ENCODE data around the gene SPATA25. TPM values are rescaled to one million over a fixed set of nuclear protein-coding genes. Genes with fewer than 3 reads are reported as not detected.

SPATA25 gene
- total RNA-seq, 4 donors from 2014 or later, result 5.8 to 35.2 (median 19.5) TPM

DNA sequence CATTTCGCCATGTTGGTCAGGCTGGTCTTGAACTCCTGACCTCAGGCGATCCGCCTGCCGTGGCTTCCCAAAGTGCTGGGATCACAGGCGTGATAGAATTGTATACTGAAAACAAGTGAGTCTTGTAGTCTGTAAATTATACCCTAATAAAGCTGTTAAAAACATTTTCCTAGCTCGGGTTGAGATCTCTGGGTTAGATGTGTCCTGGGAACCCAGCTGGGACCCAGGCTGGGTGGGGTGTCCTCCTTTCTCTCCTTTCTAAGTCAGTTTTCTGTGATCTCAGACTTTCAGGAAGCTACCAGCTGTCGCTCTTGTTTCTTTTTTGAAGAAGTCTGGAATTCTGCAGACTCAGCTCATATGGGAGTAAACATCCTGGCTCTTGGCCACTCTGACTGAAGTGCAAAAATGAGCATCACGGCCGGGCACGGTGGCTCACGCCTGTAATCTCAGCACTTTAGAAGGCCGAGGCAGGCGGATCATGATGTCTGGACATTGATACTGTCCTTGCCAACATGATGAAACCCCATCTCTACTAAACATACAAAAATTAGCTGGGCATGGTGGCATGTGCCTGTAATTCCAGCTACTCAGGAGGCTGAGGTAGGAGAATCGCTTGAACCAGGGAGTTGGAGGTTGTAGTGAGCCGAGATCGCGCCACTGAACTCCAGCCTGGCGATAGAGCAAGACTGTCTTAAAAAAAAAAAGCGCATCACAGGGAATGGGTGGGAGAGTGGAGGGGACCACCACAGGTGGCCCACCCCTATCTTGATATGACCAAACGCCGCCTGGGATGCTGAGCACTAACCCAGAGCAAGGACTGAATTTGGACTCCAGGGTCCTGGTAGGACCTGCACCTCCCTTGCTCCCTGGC, 37.2 kb upstream of the SPATA25 start:
- Histone ChIP-seq H3K9me3 (no peaks in the 10 kb centered on the region), H3K27me3 (no peaks in the 10 kb centered on the region), H3K36me3 (no peaks in the 10 kb centered on the region), H3K4me1 (peaks cover 0 to 30% (median 0%) of the 10 kb centered on the region in 4 donors), H3K4me3 (no peak overlapping the region), H3K27ac (peak overlapping the region; percentile 36 to 78 (median 56))
- DNase-seq, result no peak
- TF ChIP-seq POLR2A (IDR thresholded peaks at IDR 0.05), result no peak
- TF ChIP-seq, protein P1, sequence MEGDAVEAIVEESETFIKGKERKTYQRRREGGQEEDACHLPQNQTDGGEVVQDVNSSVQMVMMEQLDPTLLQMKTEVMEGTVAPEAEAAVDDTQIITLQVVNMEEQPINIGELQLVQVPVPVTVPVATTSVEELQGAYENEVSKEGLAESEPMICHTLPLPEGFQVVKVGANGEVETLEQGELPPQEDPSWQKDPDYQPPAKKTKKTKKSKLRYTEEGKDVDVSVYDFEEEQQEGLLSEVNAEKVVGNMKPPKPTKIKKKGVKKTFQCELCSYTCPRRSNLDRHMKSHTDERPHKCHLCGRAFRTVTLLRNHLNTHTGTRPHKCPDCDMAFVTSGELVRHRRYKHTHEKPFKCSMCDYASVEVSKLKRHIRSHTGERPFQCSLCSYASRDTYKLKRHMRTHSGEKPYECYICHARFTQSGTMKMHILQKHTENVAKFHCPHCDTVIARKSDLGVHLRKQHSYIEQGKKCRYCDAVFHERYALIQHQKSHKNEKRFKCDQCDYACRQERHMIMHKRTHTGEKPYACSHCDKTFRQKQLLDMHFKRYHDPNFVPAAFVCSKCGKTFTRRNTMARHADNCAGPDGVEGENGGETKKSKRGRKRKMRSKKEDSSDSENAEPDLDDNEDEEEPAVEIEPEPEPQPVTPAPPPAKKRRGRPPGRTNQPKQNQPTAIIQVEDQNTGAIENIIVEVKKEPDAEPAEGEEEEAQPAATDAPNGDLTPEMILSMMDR (IDR thresholded peaks at IDR 0.05), result no peak

DNA sequence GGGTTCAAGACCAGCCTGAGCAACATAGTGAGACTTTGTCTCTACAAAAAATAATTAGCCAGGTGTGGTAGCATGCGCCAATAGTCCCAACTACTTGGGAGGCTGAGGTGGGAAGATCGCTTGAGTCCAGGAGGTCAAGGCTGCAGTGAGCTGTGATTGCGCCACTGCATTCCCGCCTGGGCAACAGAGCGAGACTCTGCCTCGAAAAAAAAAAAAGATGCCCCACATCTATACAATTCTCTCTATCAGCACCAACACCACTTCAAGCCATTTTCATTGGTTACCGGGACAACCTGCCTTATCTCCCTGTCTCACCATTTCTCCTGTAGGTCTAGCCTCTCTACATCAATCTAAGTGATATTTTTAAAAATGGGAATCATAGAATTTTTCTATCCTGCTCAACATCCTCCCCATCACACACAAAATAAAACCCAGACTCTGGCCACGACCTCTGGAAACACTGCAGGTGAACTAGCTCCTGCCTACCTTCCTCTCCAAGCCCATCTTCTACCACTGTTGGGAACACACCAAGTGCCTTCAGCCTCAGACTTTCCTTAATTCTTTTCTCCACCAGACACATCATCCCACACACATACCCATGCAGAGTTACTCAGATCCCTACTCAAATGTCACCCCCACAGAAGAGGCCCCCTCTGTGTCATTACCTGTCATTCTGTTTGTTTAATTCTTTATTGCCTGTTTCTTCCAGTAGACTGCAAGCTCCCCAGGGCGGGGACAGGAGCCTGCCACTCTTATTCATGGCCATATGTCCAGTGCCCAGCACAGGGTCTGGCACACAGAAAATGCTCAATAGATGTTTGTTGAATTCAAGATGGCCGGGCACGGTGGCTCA, 34.1 kb upstream of the SPATA25 start:
- DNase-seq, result no peak
- H3K27me3 ChIP-seq, result no peaks in the 10 kb centered on the region
- no peak overlapping the region for H3K27ac ChIP-seq
- TF ChIP-seq, protein P1 (IDR thresholded peaks at IDR 0.05), result no peak
- no peak for TF ChIP-seq POLR2A (IDR thresholded peaks at IDR 0.05)
- H3K9me3 ChIP-seq, result no peaks in the 10 kb centered on the region
- H3K4me1 ChIP-seq, result peaks cover 0 to 46% (median 0%) of the 10 kb centered on the region in 4 donors
- no peaks in the 10 kb centered on the region for H3K36me3 ChIP-seq
- no peak overlapping the region for H3K4me3 ChIP-seq

DNA sequence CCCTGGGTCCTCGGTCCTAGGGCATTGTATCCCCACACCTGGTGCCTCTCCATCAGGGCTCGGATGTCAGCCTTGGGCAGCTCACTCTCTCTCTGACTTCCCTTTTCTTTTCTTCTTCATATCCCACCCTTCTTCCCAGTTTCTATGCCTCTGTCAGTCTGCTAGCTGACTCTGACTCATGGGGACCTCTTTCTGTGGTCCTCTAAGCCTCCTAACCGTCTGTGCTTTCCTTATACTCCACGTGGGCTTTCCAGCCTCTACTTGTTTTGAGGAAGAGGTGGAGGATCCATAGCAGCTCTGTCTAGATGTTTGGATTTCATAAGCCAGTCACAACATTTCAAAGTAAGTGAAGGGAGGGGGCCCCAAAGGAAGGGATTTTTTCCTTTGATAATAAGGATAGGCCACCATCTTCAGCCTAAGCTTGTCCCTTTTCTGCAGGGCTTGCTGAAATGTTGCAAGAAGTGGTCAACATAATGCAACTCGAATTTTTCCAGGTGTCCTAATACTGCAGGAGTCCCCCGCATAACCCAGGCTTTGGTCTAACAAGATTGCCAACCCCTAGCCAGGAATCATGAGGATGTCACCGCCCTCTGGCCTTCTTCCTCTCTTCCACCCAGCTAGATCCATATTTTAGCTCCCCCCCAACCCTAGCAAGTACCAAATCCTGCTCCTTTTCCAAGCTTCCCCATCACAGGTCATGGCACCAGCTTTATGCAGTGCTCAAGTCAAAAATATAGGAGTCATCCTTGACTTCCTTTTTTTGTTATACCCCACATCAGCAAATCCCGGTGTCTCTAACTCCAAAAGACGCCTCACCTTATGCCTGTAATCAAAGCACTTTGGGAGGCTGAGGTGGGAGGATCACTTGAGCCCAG, 33.3 kb upstream of the SPATA25 start:
- DNase-seq, result no peak
- no peaks in the 10 kb centered on the region for H3K36me3 ChIP-seq
- TF ChIP-seq, protein P1 (IDR thresholded peaks at IDR 0.05), result no peak
- no peak for TF ChIP-seq POLR2A (IDR thresholded peaks at IDR 0.05)
- no peaks in the 10 kb centered on the region for H3K27me3 ChIP-seq
- peaks cover 0 to 46% (median 0%) of the 10 kb centered on the region in 4 donors for H3K4me1 ChIP-seq
- H3K27ac ChIP-seq, result peak overlapping the region; percentile 49 to 70 (median 56)
- H3K9me3 ChIP-seq, result no peaks in the 10 kb centered on the region
- H3K4me3 ChIP-seq, result no peak overlapping the region

DNA sequence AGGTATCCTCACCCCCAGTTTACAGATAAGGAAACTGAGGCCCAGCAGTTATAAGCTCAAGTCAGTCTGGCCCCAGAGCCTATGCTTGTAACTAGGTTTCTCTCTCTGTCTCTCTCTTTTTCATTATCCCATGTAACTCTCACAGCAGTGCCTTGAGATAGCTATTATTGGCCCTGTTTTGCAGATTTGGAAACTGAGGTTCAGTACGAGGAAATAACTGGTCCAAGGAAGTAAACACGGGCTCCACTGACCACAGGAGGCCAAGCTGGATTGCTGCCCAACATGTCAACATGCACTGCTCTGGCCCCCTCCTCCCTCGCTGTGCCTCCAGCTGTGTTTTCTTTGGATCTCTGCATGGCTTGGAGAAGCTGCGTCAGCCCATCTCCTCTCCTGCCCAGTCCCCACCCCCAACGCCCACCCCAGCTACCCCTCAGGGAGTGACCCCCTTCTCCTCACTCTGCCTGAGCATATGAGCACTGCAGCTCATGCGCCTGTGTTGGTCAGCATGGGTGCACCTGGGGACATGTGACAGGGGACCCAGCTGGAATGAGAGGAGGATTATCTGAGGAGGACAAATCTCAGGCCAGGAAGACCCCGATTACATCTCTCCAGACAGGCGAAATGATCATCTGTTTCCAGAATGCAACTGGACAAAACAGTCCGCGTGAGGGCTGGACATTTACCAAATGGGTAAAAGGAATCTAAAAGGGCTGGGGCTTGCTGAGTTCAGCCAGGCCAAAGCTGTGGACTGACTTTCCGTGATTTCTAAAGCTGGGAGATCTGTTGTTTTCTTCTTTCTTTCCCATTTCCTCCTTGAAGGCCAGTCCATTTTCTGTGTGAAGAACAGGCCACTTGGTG, 32.3 kb upstream of the SPATA25 start:
- H3K4me3 ChIP-seq, result no peak overlapping the region
- peaks cover 0 to 46% (median 0%) of the 10 kb centered on the region in 4 donors for H3K4me1 ChIP-seq
- peak in 1 of 3 donors; percentile 72 for DNase-seq
- TF ChIP-seq POLR2A (IDR thresholded peaks at IDR 0.05), result no peak
- TF ChIP-seq, protein P1 (IDR thresholded peaks at IDR 0.05), result no peak
- no peaks in the 10 kb centered on the region for H3K36me3 ChIP-seq
- H3K9me3 ChIP-seq, result no peaks in the 10 kb centered on the region
- peak overlapping the region; percentile 49 to 70 (median 56) for H3K27ac ChIP-seq
- no peaks in the 10 kb centered on the region for H3K27me3 ChIP-seq
